AG09309 (cell line): ENCODE results near the gene ACSF3.
A peak's percentile ranks its signal among the peaks of the same experiment; 100 is the strongest.

ENCODE experiments used
- DNase-seq: peaks from one replicate; pipeline ENCODE4 v3.0.0-alpha.2; 2010; ENCODE audit warnings: low read depth
- H3K4me3 ChIP-seq: 2 replicates; pipeline ENCODE4 v1.5.1; 2011; ENCODE audit warnings: mild to moderate bottlenecking, low read depth, low read length, moderate library complexity; ENCODE audit not compliant: control insufficient read depth
- CTCF ChIP-seq: IDR thresholded peaks from 2 replicates; pipeline ENCODE4 v1.5.1; 2011; ENCODE audit warnings: mild to moderate bottlenecking, low read depth, low read length, inconsistent platforms; ENCODE audit not compliant: insufficient read depth, control insufficient read depth; ENCODE audit errors: missing control alignments

The ACSF3 gene

GRCh38 chr16:89093602-89094251 is at the start of gene ACSF3:
TSS of gene ACSF3 (plus strand) at chr16:89093852. CDS start at chr16:89100682, 6,830 bp downstream.
- no peak for TF ChIP-seq CTCF
- H3K4me3 ChIP-seq, result peak within 1 kb of the TSS; percentile 65
- peak; percentile 3 for DNase-seq

GRCh38 chr16:89044418-89045180 is 49.1 kb upstream of the ACSF3 start:
- DNase-seq, result no peak
- TF ChIP-seq CTCF, result no peak

GRCh38 chr16:89045181-89045815 is 48.4 kb upstream of the ACSF3 start:
- no peak overlapping the region for H3K4me3 ChIP-seq
- no peak for DNase-seq
- no peak for TF ChIP-seq CTCF

More at GRCh38 chr16:89044418-89045180, 49.1 kb upstream of the ACSF3 start:
- no peak overlapping the region for H3K4me3 ChIP-seq

- no peak for DNase-seq
- TF ChIP-seq CTCF, result no peak
- H3K4me3 ChIP-seq, result no peak overlapping the region
These were observed 47.8 kb upstream of the ACSF3 start for GRCh38 chr16:89045881-89046280.

GRCh38 chr16:89046491-89046890 is 47.2 kb upstream of the ACSF3 start:
- H3K4me3 ChIP-seq, result no peak overlapping the region
- DNase-seq, result no peak
- no peak for TF ChIP-seq CTCF

- no peak for DNase-seq
These were observed 46.1 kb upstream of the ACSF3 start for GRCh38 chr16:89047331-89048089.

More at GRCh38 chr16:89047331-89048089, 46.1 kb upstream of the ACSF3 start:
- H3K4me3 ChIP-seq, result no peak overlapping the region
- no peak for TF ChIP-seq CTCF
